ENCODE measurements around the gene PPP3CA. TPM values are rescaled to one million over a fixed set of nuclear protein-coding genes. Genes with fewer than 3 reads are reported as not detected.

The PPP3CA gene
- total RNA-seq, 1 experiment from 2014 or later = 133 TPM

DNA sequence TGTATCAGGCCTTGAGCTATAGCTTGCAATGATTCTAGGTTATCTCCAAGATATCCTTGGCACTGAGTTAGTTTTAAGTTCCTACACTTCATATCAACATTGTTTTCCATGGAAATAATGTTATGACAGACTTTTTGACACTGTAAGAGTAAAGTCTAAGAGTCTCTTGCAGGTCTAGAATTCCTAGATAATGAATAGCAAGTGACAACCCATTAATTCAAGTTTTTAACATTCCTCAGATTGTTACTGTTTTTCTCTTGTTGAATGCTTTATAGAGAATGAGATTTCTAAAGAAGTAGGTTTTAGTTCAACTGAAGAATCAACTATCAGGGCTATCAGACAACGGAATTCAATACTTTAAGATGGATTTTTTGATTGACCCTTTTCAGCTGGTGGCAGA, 276.1 kb downstream of the PPP3CA start:
- TF ChIP-seq YY1 (IDR thresholded peaks at IDR 0.05; ENCODE audit: extremely low read depth, insufficient replicate concordance, low read depth, low read length) = no peak
- no peak for TF ChIP-seq POLR2AphosphoS5 (IDR thresholded peaks at IDR 0.05; ENCODE audit: low read depth, low read length)
- TF ChIP-seq CBX3 (IDR thresholded peaks at IDR 0.05; ENCODE audit: low read depth) = no peak
- TF ChIP-seq, protein P1, sequence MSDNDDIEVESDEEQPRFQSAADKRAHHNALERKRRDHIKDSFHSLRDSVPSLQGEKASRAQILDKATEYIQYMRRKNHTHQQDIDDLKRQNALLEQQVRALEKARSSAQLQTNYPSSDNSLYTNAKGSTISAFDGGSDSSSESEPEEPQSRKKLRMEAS (IDR thresholded peaks at IDR 0.05) = no peak
- POLR2A ChIA-PET = no interaction called here

DNA sequence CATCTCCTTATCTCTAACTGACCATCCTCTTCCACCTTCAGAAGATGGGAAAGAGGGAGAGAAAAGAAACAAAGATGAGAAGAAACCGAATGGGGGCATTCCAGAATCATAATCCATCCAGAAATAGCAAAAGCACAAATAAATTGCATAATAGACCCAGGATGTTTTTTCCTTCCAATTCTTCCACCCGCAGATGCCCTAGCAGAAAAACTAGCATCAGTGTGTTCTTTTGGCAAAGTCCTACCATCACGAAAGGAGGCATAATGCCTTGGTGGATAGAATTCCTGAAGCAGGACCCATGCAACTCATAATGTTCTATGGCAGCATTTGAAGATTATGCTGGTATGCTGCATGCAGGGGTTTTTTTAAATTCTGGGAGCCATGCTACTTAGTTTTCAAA, 279.2 kb downstream of the PPP3CA start:
- H3K4me2 ChIP-seq (ENCODE audit: low read length) = no peak overlapping the region
- ChIA-PET CTCF (no interaction called here), RAD21 (ENCODE audit: low non-redundant PET in 1 of 2, low total read pairs in 2 of 2, uncharacterized antibody in 2 of 2, unreplicated experiment in 2 of 2) (no interaction called here), POLR2A (no interaction called here)
- DNase-seq (ENCODE audit: low read depth, low spot score) = no peak
- TF ChIP-seq CBX3 (IDR thresholded peaks at IDR 0.05; ENCODE audit: low read depth) (no peak), POLR2A (IDR thresholded peaks at IDR 0.05; ENCODE audit: borderline replicate concordance, extremely low read depth, insufficient read depth, insufficient read length) (no peak), YY1 (IDR thresholded peaks at IDR 0.05; ENCODE audit: extremely low read depth, insufficient replicate concordance, low read depth, low read length) (no peak), CEBPB (IDR thresholded peaks at IDR 0.05; ENCODE audit: low read depth) (no peak), EZH2 (IDR thresholded peaks at IDR 0.05) (no peak), EZH2phosphoT487 (IDR thresholded peaks at IDR 0.05; ENCODE audit: borderline replicate concordance) (no peak), RAD21 (IDR thresholded peaks at IDR 0.05; ENCODE audit: low read depth) (no peak), JUND (IDR thresholded peaks at IDR 0.05) (no peak), FOSL1 (IDR thresholded peaks at IDR 0.05; ENCODE audit: low read depth) (no peak)
- TF ChIP-seq, protein P2, sequence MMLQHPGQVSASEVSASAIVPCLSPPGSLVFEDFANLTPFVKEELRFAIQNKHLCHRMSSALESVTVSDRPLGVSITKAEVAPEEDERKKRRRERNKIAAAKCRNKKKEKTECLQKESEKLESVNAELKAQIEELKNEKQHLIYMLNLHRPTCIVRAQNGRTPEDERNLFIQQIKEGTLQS (IDR thresholded peaks at IDR 0.05) = no peak
- TF ChIP-seq, protein P1 (IDR thresholded peaks at IDR 0.05) = no peak
- TF ChIP-seq, protein P3, sequence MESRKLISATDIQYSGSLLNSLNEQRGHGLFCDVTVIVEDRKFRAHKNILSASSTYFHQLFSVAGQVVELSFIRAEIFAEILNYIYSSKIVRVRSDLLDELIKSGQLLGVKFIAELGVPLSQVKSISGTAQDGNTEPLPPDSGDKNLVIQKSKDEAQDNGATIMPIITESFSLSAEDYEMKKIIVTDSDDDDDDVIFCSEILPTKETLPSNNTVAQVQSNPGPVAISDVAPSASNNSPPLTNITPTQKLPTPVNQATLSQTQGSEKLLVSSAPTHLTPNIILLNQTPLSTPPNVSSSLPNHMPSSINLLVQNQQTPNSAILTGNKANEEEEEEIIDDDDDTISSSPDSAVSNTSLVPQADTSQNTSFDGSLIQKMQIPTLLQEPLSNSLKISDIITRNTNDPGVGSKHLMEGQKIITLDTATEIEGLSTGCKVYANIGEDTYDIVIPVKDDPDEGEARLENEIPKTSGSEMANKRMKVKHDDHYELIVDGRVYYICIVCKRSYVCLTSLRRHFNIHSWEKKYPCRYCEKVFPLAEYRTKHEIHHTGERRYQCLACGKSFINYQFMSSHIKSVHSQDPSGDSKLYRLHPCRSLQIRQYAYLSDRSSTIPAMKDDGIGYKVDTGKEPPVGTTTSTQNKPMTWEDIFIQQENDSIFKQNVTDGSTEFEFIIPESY (IDR thresholded peaks at IDR 0.05; ENCODE audit: extremely low read depth, insufficient replicate concordance, low read length) = no peak
- H3K79me2 ChIP-seq (ENCODE audit: insufficient read depth, low read length) = 0 out of 2 replicates have a peak, but pooled peaks cover 3% of the 10 kb centered on the region
- H3K36me3 ChIP-seq (ENCODE audit: control insufficient read depth in 1 of 2, insufficient read depth in 2 of 2, low read length in 2 of 2) = peaks cover 0 to 7% of the 10 kb centered on the region in 2 experiments; a peak in 1 of 4 replicates
- no peak overlapping the region for H3K9ac ChIP-seq (ENCODE audit: low read length)
- H3K27ac ChIP-seq (ENCODE audit: low read depth, low read length) = no peak overlapping the region
- BruUV-seq (replicated peaks) = no TSS peak
- no peaks in the 10 kb centered on the region for H3K4me1 ChIP-seq (ENCODE audit: control insufficient read depth in 1 of 2, insufficient read depth in 2 of 2, low read length in 2 of 2)
- H3K9me2 ChIP-seq (ENCODE audit: insufficient read depth) = no peaks in the 10 kb centered on the region
- H3K9me3 ChIP-seq (ENCODE audit: control insufficient read depth in 1 of 2, insufficient read depth in 1 of 2, low read depth in 1 of 2, low read length in 2 of 2) = no peaks in the 10 kb centered on the region
- H3K27me3 ChIP-seq (ENCODE audit: insufficient read depth, low read length) = no peaks in the 10 kb centered on the region
- ATAC-seq = no peak
- no peaks in the 10 kb centered on the region for H4K20me1 ChIP-seq (ENCODE audit: insufficient read depth)
- intact Hi-C loops (cut with micrococcal nuclease) = no loop called here
- no peak overlapping the region for H3K4me3 ChIP-seq (replicated peaks in 1 of 2; ENCODE audit: low read depth in 1 of 2, low read length in 2 of 2)
- no peak overlapping the region for H2AFZ ChIP-seq (ENCODE audit: low read depth, low read length, poor library complexity, severe bottlenecking)

More for the DNA sequence above, 276.1 kb downstream of the PPP3CA start:
- no peak overlapping the region for H3K4me2 ChIP-seq (ENCODE audit: low read length)
- ChIA-PET CTCF (interaction anchor here (1.0 kb wide), 1 partner anchor 16 kb away, joined by 3 read pairs; no protein-coding TSS in a partner anchor), RAD21 (ENCODE audit: low non-redundant PET in 1 of 2, low total read pairs in 2 of 2, uncharacterized antibody in 2 of 2, unreplicated experiment in 2 of 2) (no interaction called here)
- no TSS peak for BruUV-seq (replicated peaks)
- H3K79me2 ChIP-seq (ENCODE audit: insufficient read depth, low read length) = no peaks in the 10 kb centered on the region
- no peaks in the 10 kb centered on the region for H4K20me1 ChIP-seq (ENCODE audit: insufficient read depth)
- no peaks in the 10 kb centered on the region for H3K27me3 ChIP-seq (ENCODE audit: insufficient read depth, low read length)
- no peak overlapping the region for H3K9ac ChIP-seq (ENCODE audit: low read length)
- H3K36me3 ChIP-seq (ENCODE audit: control insufficient read depth in 1 of 2, insufficient read depth in 2 of 2, low read length in 2 of 2) = peaks cover 0 to 7% of the 10 kb centered on the region in 2 experiments; a peak in 1 of 4 replicates
- no peak for ATAC-seq
- H3K27ac ChIP-seq (ENCODE audit: low read depth, low read length) = no peak overlapping the region
- intact Hi-C loops (cut with micrococcal nuclease) = no loop called here
- no peaks in the 10 kb centered on the region for H3K9me3 ChIP-seq (ENCODE audit: control insufficient read depth in 1 of 2, insufficient read depth in 1 of 2, low read depth in 1 of 2, low read length in 2 of 2)
- no peak for DNase-seq (ENCODE audit: low read depth, low spot score)
- H3K4me3 ChIP-seq (replicated peaks in 1 of 2; ENCODE audit: low read depth in 1 of 2, low read length in 2 of 2) = no peak overlapping the region
- no peaks in the 10 kb centered on the region for H3K9me2 ChIP-seq (ENCODE audit: insufficient read depth)
- H2AFZ ChIP-seq (ENCODE audit: low read depth, low read length, poor library complexity, severe bottlenecking) = no peak overlapping the region
- no peaks in the 10 kb centered on the region for H3K4me1 ChIP-seq (ENCODE audit: control insufficient read depth in 1 of 2, insufficient read depth in 2 of 2, low read length in 2 of 2)

All from HCT116 (cell line).